GM18517 (cell line): ENCODE measurements around the gene MAP1A.
A peak's percentile ranks its signal among the peaks of the same experiment; 100 is the strongest.

ENCODE experiments used
- ATAC-seq: cut with Tn5 transposase; IDR thresholded peaks from one replicate; pipeline ENCODE4 v1.9.1; 2021; ENCODE audit warnings: mild to moderate bottlenecking, moderate library complexity; ENCODE audit not compliant: unreplicated experiment

Gene MAP1A

GRCh38 chr15:43510200-43511011 is 7.0 kb upstream of the MAP1A start:
- peak; percentile 91 for ATAC-seq

- no peak for ATAC-seq
Measured at GRCh38 chr15:43511012-43511885, 6.2 kb upstream of the MAP1A start.

- no peak for ATAC-seq
Measured at GRCh38 chr15:43513550-43513949, 3.9 kb upstream of the MAP1A start.

GRCh38 chr15:43514241-43515057 is 3.0 kb upstream of the MAP1A start:
- no peak for ATAC-seq

- ATAC-seq: no peak
Measured at GRCh38 chr15:43515741-43516140, 1.7 kb upstream of the MAP1A start.

GRCh38 chr15:43516185-43516584 is 1.2 kb upstream of the MAP1A start:
- no peak for ATAC-seq

GRCh38 chr15:43516801-43517353 is 531 bp upstream of the MAP1A start:
- ATAC-seq: no peak

- ATAC-seq: no peak
Measured at GRCh38 chr15:43518197-43518761, 871 bp downstream of the MAP1A start.

- no peak for ATAC-seq
Measured at GRCh38 chr15:43519196-43519595, 1.8 kb downstream of the MAP1A start.

GRCh38 chr15:43520138-43520537 is 2.7 kb downstream of the MAP1A start:
- ATAC-seq: no peak

- ATAC-seq: no peak
Measured at GRCh38 chr15:43521419-43521818, 4.0 kb downstream of the MAP1A start.

GRCh38 chr15:43522247-43522646 is 4.8 kb downstream of the MAP1A start:
- no peak for ATAC-seq

GRCh38 chr15:43523646-43524045 is 6.2 kb downstream of the MAP1A start:
- ATAC-seq: no peak

GRCh38 chr15:43524254-43524845 is 6.9 kb downstream of the MAP1A start:
- no peak for ATAC-seq

- no peak for ATAC-seq
Measured at GRCh38 chr15:43525131-43525530, 7.7 kb downstream of the MAP1A start.

GRCh38 chr15:43526261-43526930 is 9.0 kb downstream of the MAP1A start:
- ATAC-seq: no peak

GRCh38 chr15:43527016-43527801 is 9.8 kb downstream of the MAP1A start:
- ATAC-seq: no peak

- no peak for ATAC-seq
Measured at GRCh38 chr15:43527802-43528541, 10.6 kb downstream of the MAP1A start.
